Prostate gland (tissue), 2 donors: ENCODE results near the gene FCF1.

Source experiments
- CTCF ChIP-seq, 4 experiments: fragments of 200-600 bp in 2 of 4; fragments of 450-650 bp in 2 of 4; sonication (generic) in 2 of 4; IDR thresholded peaks; 1 replicate in 3 of 4; 2 replicates in 1 of 4; pipeline ENCODE4 v1.5.1; 2016 to 2019; ENCODE audit warnings: antibody characterized with exemption in 4 of 4, mild to moderate bottlenecking in 2 of 4, moderate library complexity in 2 of 4
- POLR2A ChIP-seq: fragments of 450-650 bp; IDR thresholded peaks from one replicate; pipeline ENCODE4 v1.6.1; 2016; ENCODE audit warnings: antibody characterized with exemption, mild to moderate bottlenecking

GRCh38 chr14:74732387-74732786 is 19.4 kb downstream of the FCF1 start:
- no peak for TF ChIP-seq CTCF (IDR thresholded peaks at IDR 0.05)
- no peak for TF ChIP-seq POLR2A
